H1 (cell line): ENCODE data around the gene HSD11B1L.

Experiments
- CBX8 ChIP-seq: fragments of 300-800, 300-1000 bp; sonication (generic); IDR thresholded peaks from 2 replicates; pipeline ENCODE4 v1.7.1; 2016; ENCODE audit warnings: low read depth, low read length, borderline replicate concordance
- CTCF ChIP-seq, 3 experiments: IDR thresholded peaks; 1 replicate in 2 of 3; 2 replicates in 1 of 3; pipeline versions ENCODE4 v1.5.1 to v1.6.1; 2011; ENCODE audit warnings: low read length in 3 of 3, mild to moderate bottlenecking in 3 of 3, inconsistent platforms in 2 of 3, low read depth in 1 of 3, moderate library complexity in 1 of 3; ENCODE audit not compliant: insufficient read depth in 1 of 3; ENCODE audit errors: control extremely low read depth in 1 of 3
- EZH2 ChIP-seq: fragments of 200-600 bp; sonication (generic); IDR thresholded peaks from 2 replicates; pipeline ENCODE4 v1.7.1; 2012; ENCODE audit warnings: low read depth, mild to moderate bottlenecking, moderate library complexity, low read length, inconsistent platforms; ENCODE audit not compliant: severe bottlenecking
- JUN ChIP-seq: IDR thresholded peaks from 2 replicates; pipeline ENCODE4 v1.6.1; 2011; ENCODE audit warnings: low read depth, mild to moderate bottlenecking, improper control_type of control experiment, low read length
- MAX ChIP-seq: IDR thresholded peaks from 2 replicates; pipeline ENCODE4 v1.6.1; 2012; ENCODE audit warnings: inconsistent platforms
- POLR2AphosphoS5 ChIP-seq: IDR thresholded peaks from 2 replicates; pipeline ENCODE4 v1.6.1; 2011; ENCODE audit warnings: low read depth, low read length
- SIN3A ChIP-seq, 2 experiments: IDR thresholded peaks in 1 of 2; conservative IDR thresholded peaks in 1 of 2; 2 replicates each; pipeline ENCODE4 v1.6.1; 2011 to 2012; ENCODE audit warnings: low read length in 2 of 2, improper control_type of control experiment in 1 of 2, low read depth in 1 of 2, mild to moderate bottlenecking in 1 of 2
- SP1 ChIP-seq: IDR thresholded peaks from 2 replicates; pipeline ENCODE4 v1.6.1; 2011; ENCODE audit warnings: low read depth, low read length
- TCF12 ChIP-seq: IDR thresholded peaks from 2 replicates; pipeline ENCODE4 v1.6.1; 2011; ENCODE audit warnings: low read depth, mild to moderate bottlenecking, low read length
- TEAD4 ChIP-seq: IDR thresholded peaks from 2 replicates; pipeline ENCODE4 v1.6.1; 2012; ENCODE audit warnings: low read depth, low read length, inconsistent platforms, mixed read lengths

GRCh38 chr19:5631567-5632240, 49.1 kb upstream of the HSD11B1L start:
- TF ChIP-seq JUN, result no peak
- no peak for TF ChIP-seq MAX
- no peak for TF ChIP-seq SP1
- no peak for TF ChIP-seq POLR2AphosphoS5
- no peak for TF ChIP-seq TCF12
- no peak for TF ChIP-seq TEAD4
- no peak for TF ChIP-seq EZH2
- TF ChIP-seq SIN3A (conservative IDR thresholded peaks at IDR 0.05 in 1 of 2, IDR thresholded peaks at IDR 0.05 in 1 of 2; ENCODE audit: low read depth in 1 of 2, low read length in 2 of 2), result no peak
- no peak for TF ChIP-seq CTCF (IDR thresholded peaks at IDR 0.05; ENCODE audit: control extremely low read depth in 1 of 3, insufficient read depth in 1 of 3, low read depth in 1 of 3, low read length in 3 of 3)
- TF ChIP-seq CBX8, result no peak
